HepG2 (cell line): ENCODE measurements around the gene ADPRS. TPM values are rescaled to one million over a fixed set of nuclear protein-coding genes. Genes with fewer than 3 reads are reported as not detected.

Source experiments
- ATAC-seq: fragments of 200-7000 bp; cut with Tn5 transposase; 3 replicates; pipeline ENCODE4 v1.9.1; 2020; ENCODE audit warnings: mild to moderate bottlenecking, moderate library complexity
- BruUV-seq: library from RNA; stranded (reverse); fragments of 400-500 nt; replicated peaks from 2 replicates; lab custom pipeline; 2021; lab: Mats Ljungman, UMichigan
- CTCF ChIA-PET: fragments of 300-600 bp; formaldehyde crosslinking; extraction: SDS; loops from one replicate; lab custom pipeline; 2021; ENCODE audit warnings: low total read pairs, inconsistent platforms, low intra/inter-chr PET ratio; lab: Yijun Ruan, JAX
- POLR2A ChIA-PET: fragments of 350-600 bp; sonication (Branson Sonifier 250); formaldehyde crosslinking; loops from one replicate; lab custom pipeline; 2020; ENCODE audit warnings: antibody characterized with exemption, inconsistent platforms; lab: Yijun Ruan, JAX
- DNase-seq: peaks from one replicate; pipeline ENCODE4 v3.0.0-alpha.2; 2015; ENCODE audit warnings: low spot score
- FAIRE-seq: peaks from 3 replicates; lab custom pipeline; 2011; peaks lifted over from hg19 to GRCh38; lab: Jason Lieb, UNC
- H2AFZ ChIP-seq: one replicate; pipeline ENCODE4 v1.6.1; 2011; ENCODE audit warnings: low read length, inconsistent platforms
- H3K27ac ChIP-seq: fragments of 300-600 bp; 3 replicates; pipeline ENCODE4 v1.8.0; 2011; ENCODE audit warnings: mixed run types, mild to moderate bottlenecking, mixed read lengths, low read length, inconsistent platforms; ENCODE audit not compliant: insufficient read depth; ENCODE audit errors: extremely low read length
- H3K27me3 ChIP-seq, 2 experiments: fragments of 200-600 bp in 1 of 2; 2 replicates in 1 of 2; 3 replicates in 1 of 2; pipeline versions ENCODE4 v1.6.0 to v1.8.0; 2011; ENCODE audit warnings: low read length in 2 of 2, mild to moderate bottlenecking in 2 of 2, moderate library complexity in 2 of 2, inconsistent platforms in 1 of 2; ENCODE audit not compliant: insufficient read depth in 2 of 2, control insufficient read depth in 1 of 2
- H3K36me3 ChIP-seq, 2 experiments: fragments of 200-600 bp in 1 of 2; replicated peaks in 1 of 2; 2 replicates in 1 of 2; 3 replicates in 1 of 2; pipeline versions ENCODE4 v1.5.1 to v1.8.0; 2011; ENCODE audit warnings: low read length in 2 of 2, inconsistent platforms in 1 of 2; ENCODE audit not compliant: insufficient read depth in 2 of 2, control insufficient read depth in 1 of 2
- H3K4me1 ChIP-seq: 2 replicates; pipeline ENCODE4 v1.5.1; 2012; ENCODE audit warnings: low read length, inconsistent platforms; ENCODE audit not compliant: insufficient read depth
- H3K4me2 ChIP-seq: 2 replicates; pipeline ENCODE4 v1.6.0; 2011; ENCODE audit warnings: low read depth, low read length, inconsistent platforms
- H3K4me3 ChIP-seq, 3 experiments: fragments of 200-600 bp in 1 of 3; sonication (generic), shearing (Covaris generic) in 1 of 3; replicated peaks in 1 of 3; 2 replicates each; pipeline ENCODE4 v1.5.1; 2011 to 2016; ENCODE audit warnings: low read length in 3 of 3, inconsistent platforms in 2 of 3, low read depth in 2 of 3, mild to moderate bottlenecking in 2 of 3, control low read depth in 1 of 3, mixed read lengths in 1 of 3; ENCODE audit not compliant: insufficient read depth in 1 of 3
- H3K79me2 ChIP-seq: one replicate; pipeline ENCODE4 v1.6.1; 2011; ENCODE audit warnings: low read length, inconsistent platforms; ENCODE audit not compliant: insufficient read depth
- H3K9ac ChIP-seq: 2 replicates; pipeline ENCODE4 v1.6.0; 2011; ENCODE audit warnings: mild to moderate bottlenecking, low read depth, low read length, inconsistent platforms; ENCODE audit not compliant: insufficient read depth
- H3K9me3 ChIP-seq: 2 replicates; pipeline ENCODE4 v1.5.1; 2012; ENCODE audit warnings: mild to moderate bottlenecking, low read length
- H4K20me1 ChIP-seq: 2 replicates; pipeline ENCODE4 v1.6.0; 2011; ENCODE audit warnings: inconsistent platforms, mild to moderate bottlenecking, low read length, moderate library complexity; ENCODE audit not compliant: insufficient read depth
- EZH2 ChIP-seq: conservative IDR thresholded peaks from 2 replicates; pipeline ENCODE4 v1.6.1; 2012; ENCODE audit warnings: mild to moderate bottlenecking, low read depth, low read length, moderate library complexity
- GTF3A ChIP-seq: sonication (generic); formaldehyde crosslinking; conservative IDR thresholded peaks from 2 replicates; pipeline ENCODE4 v1.4.0; 2020; ENCODE audit warnings: mild to moderate bottlenecking, missing genetic modification reagents
- HES4 ChIP-seq: sonication (generic); formaldehyde crosslinking; IDR thresholded peaks from 2 replicates; pipeline ENCODE4 v1.9.0; 2021; ENCODE audit warnings: mild to moderate bottlenecking, missing genetic modification reagents, borderline replicate concordance
- HMGA1 ChIP-seq: sonication (generic); formaldehyde crosslinking; conservative IDR thresholded peaks from 2 replicates; pipeline ENCODE4 v1.4.0; 2020; ENCODE audit warnings: missing genetic modification reagents
- KDM5A ChIP-seq: fragments of 200-600 bp; sonication (generic); IDR thresholded peaks from 2 replicates; pipeline ENCODE4 v1.7.0; 2018; ENCODE audit warnings: antibody characterized with exemption, mild to moderate bottlenecking, low read length, borderline replicate concordance
- NFKB2 ChIP-seq: sonication (generic); formaldehyde crosslinking; IDR thresholded peaks from 2 replicates; pipeline ENCODE4 v1.4.0; 2020; ENCODE audit warnings: missing genetic modification reagents, borderline replicate concordance
- PAF1 ChIP-seq: IDR thresholded peaks from 2 replicates; pipeline ENCODE4 v1.6.1; 2016; ENCODE audit warnings: missing genetic modification reagents, missing compliant biosample characterization
- STAG1 ChIP-seq: sonication (generic); formaldehyde crosslinking; IDR thresholded peaks from 2 replicates; pipeline ENCODE4 v1.4.0; 2020; ENCODE audit warnings: missing genetic modification reagents
- ZEB1 ChIP-seq: IDR thresholded peaks from 2 replicates; pipeline ENCODE4 v1.6.1; 2012; ENCODE audit warnings: mild to moderate bottlenecking, low read depth, inconsistent platforms; ENCODE audit not compliant: insufficient replicate concordance
- ZNF557 ChIP-seq: sonication (generic); formaldehyde crosslinking; IDR thresholded peaks from 2 replicates; pipeline ENCODE4 v1.4.0; 2020; ENCODE audit warnings: missing genetic modification reagents
- ZNF564 ChIP-seq: sonication (generic); formaldehyde crosslinking; IDR thresholded peaks from 2 replicates; pipeline ENCODE4 v1.8.1; 2023; ENCODE audit warnings: mild to moderate bottlenecking, missing genetic modification reagents
- ZNF709 ChIP-seq: sonication (generic); formaldehyde crosslinking; IDR thresholded peaks from 2 replicates; pipeline ENCODE4 v1.5.0; 2020; ENCODE audit warnings: mild to moderate bottlenecking, missing genetic modification reagents
- WGBS: methylation state at CpG from one replicate; pipeline ENCODE4 v1.1.6; 2017; ENCODE audit warnings: low lambda C conversion rate; 5-methylcytosine and 5-hydroxymethylcytosine counted together
- in situ Hi-C: cut with HindIII; loops from 2 replicates; pipeline ENCODE4 v1.10.0; 2017; ENCODE audit warnings: low pct_unique_long_range_greater_than_20kb; ENCODE audit not compliant: extremely low pct_ligation_motif_present
- intact Hi-C: fragments of 100-400 bp; cut with micrococcal nuclease; formaldehyde crosslinking; loops from one replicate; pipeline ENCODE4 v1.10.0; 2022; ENCODE audit not compliant: unreplicated experiment
- polyA plus RNA-seq, 8 experiments: library from polyadenylated mRNA; depleted of rRNA in 3 of 8; stranded (reverse) in 7 of 8; unstranded in 1 of 8; fragments of >200 nt; fragmentation: Illumina TruSeq in 4 of 8; extraction: Trizol in 4 of 8; gene quantifications; 2 replicates each; pipeline versions ENCODE4 v1.2.1 to v1.2.3, GENCODE V29; 2011 to 2016; ENCODE audit warnings: low read depth in 4 of 8, missing spikeins in 1 of 8, mixed read lengths in 1 of 8; ENCODE audit not compliant: insufficient read depth in 1 of 8
- total RNA-seq, 5 experiments: library from RNA; depleted of rRNA; stranded (reverse); fragments of >200 nt; fragmentation: Illumina TruSeq; extraction: Trizol; gene quantifications; 2 replicates each; pipeline ENCODE4 v1.2.3, GENCODE V29; 2016; ENCODE audit warnings: low read depth in 1 of 5
- TF ChIP-seq, protein P1 (sequence below): conservative IDR thresholded peaks from 2 replicates; pipeline ENCODE4 v1.6.1; 2018; ENCODE audit warnings: missing genetic modification reagents
- TF ChIP-seq, protein P2 (sequence below): sonication (generic); formaldehyde crosslinking; IDR thresholded peaks from 2 replicates; pipeline ENCODE4 v1.4.0; 2020; ENCODE audit warnings: missing genetic modification reagents
- TF ChIP-seq, protein P3 (sequence below): sonication (generic); formaldehyde crosslinking; IDR thresholded peaks from 2 replicates; pipeline ENCODE4 v1.5.1; 2020; ENCODE audit warnings: mild to moderate bottlenecking, missing genetic modification reagents, borderline replicate concordance

Gene ADPRS
- total and polyA plus RNA-seq, 2 of the 13 experiments (the other 11 are each of a cell fraction or from before 2014, with no cell fraction given): 30.6 to 36.4 TPM

DNA sequence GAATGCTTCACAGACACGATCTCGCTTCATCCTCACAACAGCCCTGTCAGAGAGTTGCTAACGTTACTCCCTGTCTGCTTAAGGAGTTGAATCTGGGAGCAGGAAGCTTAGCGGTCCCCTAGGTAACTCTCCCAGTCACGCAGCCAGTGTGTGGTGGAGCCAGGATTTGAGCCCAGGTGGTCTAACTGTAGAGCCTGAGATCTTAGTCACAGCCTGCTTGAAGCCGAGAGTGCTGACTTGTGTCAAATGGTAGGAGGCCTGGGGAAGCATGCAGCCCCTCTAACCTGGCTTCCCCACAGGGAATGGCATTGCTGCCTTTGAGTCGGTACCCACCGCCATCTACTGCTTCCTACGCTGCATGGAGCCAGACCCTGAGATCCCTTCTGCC is 4.1 kb downstream of the ADPRS start:
- no peak overlapping the region for H3K9ac ChIP-seq
- BruUV-seq: no TSS peak
- H3K27me3 ChIP-seq: no peaks in the 10 kb centered on the region; a peak in 1 of 5 replicates
- in situ Hi-C loops: no loop called here
- intact Hi-C loops: no loop called here
- DNase-seq: no peak
- peaks cover 21% of the 10 kb centered on the region for H3K79me2 ChIP-seq
- TF ChIP-seq HES4 (CRISPR knock-in tag) (no peak), EZH2 (no peak), ZNF709 (no peak), KDM5A (no peak), STAG1 (CRISPR knock-in tag) (no peak), ZNF557 (CRISPR knock-in tag) (no peak), NFKB2 (no peak), ZEB1 (no peak), GTF3A (CRISPR knock-in tag) (no peak), ZNF564 (CRISPR knock-in tag) (no peak), HMGA1 (CRISPR knock-in tag) (no peak), PAF1 (CRISPR knock-in tag) (no peak)
- TF ChIP-seq, protein P1, sequence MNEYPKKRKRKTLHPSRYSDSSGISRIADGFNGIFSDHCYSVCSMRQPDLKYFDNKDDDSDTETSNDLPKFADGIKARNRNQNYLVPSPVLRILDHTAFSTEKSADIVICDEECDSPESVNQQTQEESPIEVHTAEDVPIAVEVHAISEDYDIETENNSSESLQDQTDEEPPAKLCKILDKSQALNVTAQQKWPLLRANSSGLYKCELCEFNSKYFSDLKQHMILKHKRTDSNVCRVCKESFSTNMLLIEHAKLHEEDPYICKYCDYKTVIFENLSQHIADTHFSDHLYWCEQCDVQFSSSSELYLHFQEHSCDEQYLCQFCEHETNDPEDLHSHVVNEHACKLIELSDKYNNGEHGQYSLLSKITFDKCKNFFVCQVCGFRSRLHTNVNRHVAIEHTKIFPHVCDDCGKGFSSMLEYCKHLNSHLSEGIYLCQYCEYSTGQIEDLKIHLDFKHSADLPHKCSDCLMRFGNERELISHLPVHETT (CRISPR knock-in tag): no peak
- TF ChIP-seq, protein P2, sequence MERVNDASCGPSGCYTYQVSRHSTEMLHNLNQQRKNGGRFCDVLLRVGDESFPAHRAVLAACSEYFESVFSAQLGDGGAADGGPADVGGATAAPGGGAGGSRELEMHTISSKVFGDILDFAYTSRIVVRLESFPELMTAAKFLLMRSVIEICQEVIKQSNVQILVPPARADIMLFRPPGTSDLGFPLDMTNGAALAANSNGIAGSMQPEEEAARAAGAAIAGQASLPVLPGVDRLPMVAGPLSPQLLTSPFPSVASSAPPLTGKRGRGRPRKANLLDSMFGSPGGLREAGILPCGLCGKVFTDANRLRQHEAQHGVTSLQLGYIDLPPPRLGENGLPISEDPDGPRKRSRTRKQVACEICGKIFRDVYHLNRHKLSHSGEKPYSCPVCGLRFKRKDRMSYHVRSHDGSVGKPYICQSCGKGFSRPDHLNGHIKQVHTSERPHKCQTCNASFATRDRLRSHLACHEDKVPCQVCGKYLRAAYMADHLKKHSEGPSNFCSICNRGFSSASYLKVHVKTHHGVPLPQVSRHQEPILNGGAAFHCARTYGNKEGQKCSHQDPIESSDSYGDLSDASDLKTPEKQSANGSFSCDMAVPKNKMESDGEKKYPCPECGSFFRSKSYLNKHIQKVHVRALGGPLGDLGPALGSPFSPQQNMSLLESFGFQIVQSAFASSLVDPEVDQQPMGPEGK (CRISPR knock-in tag): no peak
- TF ChIP-seq, protein P3, sequence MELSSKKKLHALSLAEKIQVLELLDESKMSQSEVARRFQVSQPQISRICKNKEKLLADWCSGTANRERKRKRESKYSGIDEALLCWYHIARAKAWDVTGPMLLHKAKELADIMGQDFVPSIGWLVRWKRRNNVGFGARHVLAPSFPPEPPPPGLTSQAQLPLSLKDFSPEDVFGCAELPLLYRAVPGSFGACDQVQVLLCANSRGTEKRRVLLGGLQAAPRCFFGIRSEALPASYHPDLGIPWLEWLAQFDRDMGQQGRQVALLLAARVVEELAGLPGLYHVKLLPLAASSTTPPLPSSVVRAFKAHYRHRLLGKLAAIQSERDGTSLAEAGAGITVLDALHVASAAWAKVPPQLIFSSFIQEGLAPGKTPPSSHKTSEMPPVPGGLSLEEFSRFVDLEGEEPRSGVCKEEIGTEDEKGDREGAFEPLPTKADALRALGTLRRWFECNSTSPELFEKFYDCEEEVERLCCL (CRISPR knock-in tag): no peak
- FAIRE-seq: no peak
- H3K4me1 ChIP-seq: peaks cover 29% of the 10 kb centered on the region
- no peak for ATAC-seq
- WGBS: 98% methylated on average over 7 of the region's 9 CpGs
- no peak overlapping the region for H2AFZ ChIP-seq
- no peak overlapping the region for H3K4me2 ChIP-seq
- CTCF ChIA-PET: no interaction called here
- H3K27ac ChIP-seq: no peak overlapping the region
- H3K4me3 ChIP-seq: no peak overlapping the region
- H3K9me3 ChIP-seq: no peaks in the 10 kb centered on the region
- peaks cover 35 to 51% of the 10 kb centered on the region in 2 experiments for H3K36me3 ChIP-seq
- POLR2A ChIA-PET: no interaction called here
- H4K20me1 ChIP-seq: 0 out of 2 replicates have a peak, but pooled peaks cover 3% of the 10 kb centered on the region
